ENCODE measurements around the gene ALG5.

Gene ALG5

GRCh38 chr13:36915896-36916640 lies 83.1 kb downstream of the ALG5 start:
- no peak for TF ChIP-seq ZNF274 (IDR thresholded peaks at IDR 0.05; ENCODE audit: low read depth, low read length)
- no peak overlapping the region for H3K4me3 ChIP-seq (ENCODE audit: low read length)

DNA sequence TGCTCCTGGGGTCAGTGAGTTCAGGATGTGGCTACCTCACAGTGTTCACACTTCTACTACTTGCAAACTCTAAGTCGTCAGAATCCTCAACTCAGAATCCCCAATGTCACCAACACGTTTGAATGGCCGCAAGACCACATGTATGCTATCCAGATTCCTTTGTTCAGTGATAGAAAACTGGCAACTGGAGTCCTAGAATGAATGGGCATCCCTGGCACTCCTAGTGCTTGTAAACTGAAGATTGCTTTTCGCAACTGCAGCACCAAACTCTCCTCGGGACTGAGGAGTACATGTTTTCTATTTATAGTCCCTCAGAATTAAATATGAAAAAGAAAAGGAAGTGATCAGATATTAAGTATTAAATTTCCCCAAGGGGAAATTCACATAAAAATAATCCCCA lies 84.0 kb downstream of the ALG5 start:
- no peak overlapping the region for H3K4me3 ChIP-seq (ENCODE audit: low read length)
- TF ChIP-seq ZNF274 (IDR thresholded peaks at IDR 0.05; ENCODE audit: low read depth, low read length): no peak

GRCh38 chr13:36914648-36915047 lies 84.5 kb downstream of the ALG5 start:
- no peak for TF ChIP-seq ZNF274 (IDR thresholded peaks at IDR 0.05; ENCODE audit: low read depth, low read length)
- no peak overlapping the region for H3K4me3 ChIP-seq (ENCODE audit: low read length)

DNA sequence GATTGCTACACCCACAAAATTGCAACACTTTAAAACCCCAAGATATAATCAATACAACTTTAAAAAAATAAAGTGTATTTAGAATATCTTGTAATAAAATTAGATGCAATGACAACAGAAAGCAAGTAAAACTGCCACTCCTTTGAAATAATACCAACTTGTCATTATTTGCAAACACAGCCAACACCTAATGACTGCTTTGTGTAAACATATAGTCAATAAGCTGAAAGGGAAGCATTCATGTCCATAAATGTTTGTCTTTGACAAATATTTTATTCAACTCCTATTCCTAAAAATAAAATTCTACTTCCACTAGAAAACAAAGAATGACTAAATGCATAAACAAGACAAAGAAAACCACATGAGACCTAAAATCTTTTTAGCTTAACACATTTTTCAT lies 85.7 kb downstream of the ALG5 start:
- H3K4me3 ChIP-seq (ENCODE audit: low read length): no peak overlapping the region
- no peak for TF ChIP-seq ZNF274 (IDR thresholded peaks at IDR 0.05; ENCODE audit: low read depth, low read length)

GRCh38 chr13:36912973-36913372 lies 86.2 kb downstream of the ALG5 start:
- TF ChIP-seq ZNF274 (IDR thresholded peaks at IDR 0.05; ENCODE audit: low read depth, low read length): no peak
- no peak overlapping the region for H3K4me3 ChIP-seq (ENCODE audit: low read length)

DNA sequence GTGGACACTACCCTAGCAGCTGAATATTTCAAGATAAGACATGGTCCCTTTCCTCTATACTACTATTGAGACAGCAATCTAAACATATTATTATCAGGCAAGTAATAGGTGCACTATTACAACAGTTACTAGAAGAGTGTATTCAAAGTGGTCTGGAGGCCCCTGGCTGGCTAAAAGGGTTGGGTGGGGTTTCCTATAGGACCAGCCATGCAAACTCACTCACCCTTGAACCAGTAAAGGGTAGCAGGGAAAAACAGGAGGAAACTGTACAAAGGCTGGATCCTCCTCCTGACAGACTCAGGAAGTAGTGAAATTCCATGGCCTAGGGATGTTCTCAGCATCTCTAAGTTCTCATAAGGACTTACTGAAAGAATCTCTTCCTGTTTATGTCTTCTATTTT lies 86.8 kb downstream of the ALG5 start:
- H3K4me3 ChIP-seq (ENCODE audit: low read length): no peak overlapping the region
- TF ChIP-seq ZNF274 (IDR thresholded peaks at IDR 0.05; ENCODE audit: low read depth, low read length): no peak

- no peak for TF ChIP-seq ZNF274 (IDR thresholded peaks at IDR 0.05; ENCODE audit: low read depth, low read length)
Measured at GRCh38 chr13:36910545-36910944, 88.6 kb downstream of the ALG5 start.

DNA sequence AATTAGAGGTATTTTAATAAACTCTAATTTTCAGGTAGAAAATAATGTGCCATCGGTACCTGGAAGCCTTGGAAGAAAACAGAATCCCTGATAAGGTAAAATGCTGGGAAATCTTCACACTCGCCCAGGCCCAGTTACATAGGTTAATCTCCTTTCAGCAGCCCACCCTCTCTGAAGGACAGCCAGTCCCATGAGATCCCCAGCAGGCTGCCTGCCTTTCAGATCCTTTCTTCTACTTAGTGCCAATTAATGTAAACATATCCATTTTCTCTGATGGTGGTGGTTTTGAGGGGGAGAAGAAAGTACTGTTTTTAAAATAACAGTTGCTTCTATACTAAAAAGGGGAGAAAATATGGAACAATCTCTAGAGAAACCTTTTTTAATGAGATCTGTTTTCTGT lies 91.3 kb downstream of the ALG5 start:
- no peak overlapping the region for H3K4me3 ChIP-seq (ENCODE audit: low read length)
- no peak for TF ChIP-seq ZNF274 (IDR thresholded peaks at IDR 0.05; ENCODE audit: low read depth, low read length)

More at GRCh38 chr13:36910545-36910944, 88.6 kb downstream of the ALG5 start:
- H3K4me3 ChIP-seq (ENCODE audit: low read length): no peak overlapping the region

DNA sequence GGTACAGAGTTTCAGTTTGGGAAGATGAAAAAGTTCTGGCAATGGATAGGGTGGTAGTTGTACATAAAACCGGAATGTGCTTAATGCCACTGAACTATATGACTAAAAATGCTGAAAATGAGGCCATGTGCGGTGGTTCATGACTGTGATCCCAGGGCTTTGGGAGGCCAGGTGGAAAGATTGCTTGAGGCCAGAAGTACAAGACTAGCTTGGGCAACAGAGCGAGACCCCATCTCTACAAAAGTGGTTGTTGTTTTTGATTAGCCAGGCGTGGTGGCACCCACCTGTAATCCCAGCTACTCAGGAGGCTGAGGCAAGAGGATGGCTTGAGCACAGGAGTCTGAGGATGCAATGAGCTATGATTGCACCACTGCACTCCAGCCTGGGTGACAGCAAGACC lies 91.9 kb downstream of the ALG5 start:
- no peak for TF ChIP-seq ZNF274 (IDR thresholded peaks at IDR 0.05; ENCODE audit: low read depth, low read length)
- no peak overlapping the region for H3K4me3 ChIP-seq (ENCODE audit: low read length)

DNA sequence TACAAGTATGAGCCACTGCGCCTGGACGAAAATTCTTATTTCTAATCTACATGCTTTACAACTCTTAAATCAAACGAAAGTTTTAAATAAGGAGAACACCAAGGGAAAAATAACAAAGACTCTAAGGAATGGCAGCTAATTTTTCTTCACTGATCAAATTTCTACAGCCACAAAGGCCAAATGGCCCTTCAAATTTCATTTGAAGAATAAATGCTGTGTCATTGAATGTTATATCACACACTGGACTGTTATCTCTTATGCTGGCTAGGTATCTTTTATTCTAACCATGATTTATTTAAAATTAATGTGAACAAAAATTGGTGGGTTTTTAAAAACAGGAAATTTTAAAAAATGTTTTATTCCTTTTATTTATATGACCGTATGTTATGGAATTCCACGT lies 93.2 kb downstream of the ALG5 start:
- TF ChIP-seq ZNF274 (IDR thresholded peaks at IDR 0.05; ENCODE audit: low read depth, low read length): no peak
- no peak overlapping the region for H3K4me3 ChIP-seq (ENCODE audit: low read length)

- TF ChIP-seq ZNF274 (IDR thresholded peaks at IDR 0.05; ENCODE audit: low read depth, low read length): no peak
- no peak overlapping the region for H3K4me3 ChIP-seq (ENCODE audit: low read length)
Measured at GRCh38 chr13:36903925-36904595, 95.1 kb downstream of the ALG5 start.
